Upper lobe of left lung (tissue), 6 donors: ENCODE data around the gene DRAM2. TPM values are rescaled to one million over a fixed set of nuclear protein-coding genes. Genes with fewer than 3 reads are reported as not detected.
A peak's percentile ranks its signal among the peaks of the same experiment; 100 is the strongest.
"Not testable (repeated sequence)": the region's sequence is repeated elsewhere in the genome, so short reads cannot be mapped to it uniquely, and the experiment has no call there.

Experiments used
- ATAC-seq, 2 donors: fragments of 200-7000 bp; cut with Tn5 transposase; one replicate each; pipeline ENCODE4 v1.9.1; 2022; ENCODE audit warnings: mild to moderate bottlenecking in 2 of 2, moderate library complexity in 2 of 2; ENCODE audit not compliant: low FRiP score in 2 of 2
- DNase-seq, 2 donors: peaks; one replicate each; pipeline ENCODE4 v3.0.0-alpha.2; 2019 to 2020
- H3K27ac ChIP-seq, 4 donors: fragments of 200-600 bp; sonication (generic); one replicate each; pipeline ENCODE4 v1.5.1; 2016 to 2019
- H3K27me3 ChIP-seq, 4 donors: fragments of 200-600 bp; sonication (generic); one replicate each; pipeline ENCODE4 v1.5.1; 2017 to 2019
- H3K36me3 ChIP-seq, 4 donors: fragments of 200-600 bp; sonication (generic); one replicate each; pipeline ENCODE4 v1.5.1; 2016 to 2019
- H3K4me1 ChIP-seq, 4 donors: fragments of 200-600 bp; sonication (generic); one replicate each; pipeline ENCODE4 v1.5.1; 2018 to 2019
- H3K4me3 ChIP-seq, 4 donors: fragments of 200-600 bp; sonication (generic); one replicate each; pipeline ENCODE4 v1.5.1; 2017 to 2019; ENCODE audit warnings: mild to moderate bottlenecking in 2 of 4, moderate library complexity in 1 of 4
- H3K9me3 ChIP-seq, 4 donors: fragments of 200-600 bp; sonication (generic); one replicate each; pipeline ENCODE4 v1.5.1; 2018 to 2019
- CTCF ChIP-seq, 6 experiments: fragments of 450-650 bp in 4 of 6; fragments of 200-600 bp in 2 of 6; sonication (generic) in 2 of 6; IDR thresholded peaks; one replicate each; pipeline ENCODE4 v1.5.1; 2016 to 2019; ENCODE audit warnings: antibody characterized with exemption in 6 of 6
- EP300 ChIP-seq, 4 donors: sonication (generic); formaldehyde crosslinking; IDR thresholded peaks; one replicate each; pipeline ENCODE4 v1.5.1; 2017; ENCODE audit warnings: antibody characterized with exemption in 4 of 4, control low read depth in 2 of 4
- POLR2A ChIP-seq, 4 donors: fragments of 450-650 bp; IDR thresholded peaks; one replicate each; pipeline ENCODE4 v1.5.1; 2016 to 2017; ENCODE audit warnings: antibody characterized with exemption in 4 of 4, mild to moderate bottlenecking in 2 of 4
- POLR2AphosphoS5 ChIP-seq, 2 donors: sonication (generic); formaldehyde crosslinking; IDR thresholded peaks; one replicate each; pipeline ENCODE4 v1.5.1; 2017; ENCODE audit warnings: antibody characterized with exemption in 2 of 2
- WGBS, 2 donors: methylation state at CpG; one replicate each; pipeline ENCODE4 v1.1.5; 2017 to 2018; 5-methylcytosine and 5-hydroxymethylcytosine counted together
- total RNA-seq, 6 donors: library from RNA; depleted of rRNA in 4 of 6; stranded (reverse); fragments of >200 nt in 4 of 6; gene quantifications; one replicate each; pipeline versions ENCODE4 v1.1.0 to v1.2.1, GENCODE V29; 2016 to 2021
- donor health status: DM: no; HTN: no; CAD: no; lungs with moderate emphysema.
- donor health status: DM: no; HTN: yes; CAD: no; lungs with severe emphysema.

Gene DRAM2
- total RNA-seq, 6 donors from 2014 or later, result 16.1 to 56.9 (median 40.3) TPM

- ATAC-seq, result no peak
Observed at GRCh38 chr1:111089638-111090037, 50.3 kb downstream of the DRAM2 start.

GRCh38 chr1:111085676-111086075 lies 54.2 kb downstream of the DRAM2 start:
- TF ChIP-seq POLR2A (IDR thresholded peaks at IDR 0.05) (no peak), CTCF (IDR thresholded peaks at IDR 0.05) (no peak), POLR2AphosphoS5 (IDR thresholded peaks at IDR 0.05) (no peak), EP300 (IDR thresholded peaks at IDR 0.05) (no peak)
- Histone ChIP-seq H3K27me3 (no peaks in the 10 kb centered on the region), H3K36me3 (no peaks in the 10 kb centered on the region), H3K9me3 (peaks cover 0 to 4% (median 0%) of the 10 kb centered on the region in 4 donors), H3K4me1 (no peaks in the 10 kb centered on the region), H3K27ac (no peak overlapping the region), H3K4me3 (no peak overlapping the region)
- no peak for ATAC-seq
- DNase-seq, result no peak

More at GRCh38 chr1:111089638-111090037, 50.3 kb downstream of the DRAM2 start:
- DNase-seq, result no peak
- H3K4me1 ChIP-seq, result no peaks in the 10 kb centered on the region
- TF ChIP-seq EP300 (IDR thresholded peaks at IDR 0.05), result no peak
- TF ChIP-seq POLR2A (IDR thresholded peaks at IDR 0.05), result no peak
- TF ChIP-seq CTCF (IDR thresholded peaks at IDR 0.05), result no peak
- no peak for TF ChIP-seq POLR2AphosphoS5 (IDR thresholded peaks at IDR 0.05)
- H3K9me3 ChIP-seq, result peaks cover 0 to 8% (median 2%) of the 10 kb centered on the region in 4 donors
- no peaks in the 10 kb centered on the region for H3K36me3 ChIP-seq
- no peak overlapping the region for H3K27ac ChIP-seq
- no peaks in the 10 kb centered on the region for H3K27me3 ChIP-seq
- no peak overlapping the region for H3K4me3 ChIP-seq

- Histone ChIP-seq H3K4me1 (no peaks in the 10 kb centered on the region), H3K9me3 (peaks cover 0 to 4% (median 0%) of the 10 kb centered on the region in 4 donors), H3K27ac (no peak overlapping the region), H3K27me3 (no peaks in the 10 kb centered on the region), H3K4me3 (no peak overlapping the region), H3K36me3 (no peaks in the 10 kb centered on the region)
- TF ChIP-seq POLR2AphosphoS5 (IDR thresholded peaks at IDR 0.05) (no peak), EP300 (IDR thresholded peaks at IDR 0.05) (no peak), CTCF (IDR thresholded peaks at IDR 0.05) (no peak), POLR2A (IDR thresholded peaks at IDR 0.05) (no peak)
- ATAC-seq (no peak), DNase-seq (no peak)
- 68 to 83% methylated on average over 1 to 2 of the region's 2 CpGs for WGBS, 2 donors
Observed at GRCh38 chr1:111084999-111085398, 54.9 kb downstream of the DRAM2 start.

GRCh38 chr1:111082421-111083203 lies 57.3 kb downstream of the DRAM2 start:
- TF ChIP-seq EP300 (IDR thresholded peaks at IDR 0.05) (no peak), CTCF (IDR thresholded peaks at IDR 0.05) (no peak), POLR2AphosphoS5 (IDR thresholded peaks at IDR 0.05) (no peak), POLR2A (IDR thresholded peaks at IDR 0.05) (no peak)
- no peak for ATAC-seq
- Histone ChIP-seq H3K27me3 (no peaks in the 10 kb centered on the region), H3K9me3 (peaks cover 0 to 6% (median 2%) of the 10 kb centered on the region in 4 donors), H3K4me3 (no peak overlapping the region), H3K27ac (no peak overlapping the region), H3K36me3 (no peaks in the 10 kb centered on the region), H3K4me1 (no peaks in the 10 kb centered on the region)
- no peak for DNase-seq
- WGBS, 2 donors, result 79 to 91% methylated on average over 2 of the region's 2 CpGs

- not testable (repeated sequence) for H3K4me1 ChIP-seq, H3K27ac ChIP-seq, H3K36me3 ChIP-seq, H3K9me3 ChIP-seq, H3K4me3 ChIP-seq, ATAC-seq, H3K27me3 ChIP-seq
- 97% methylated on average over 12 of the region's 12 CpGs for WGBS, 2 donors
- DNase-seq, result peak in 1 of 2 donors; percentile 18
Observed at GRCh38 chr1:111079329-111079728, 60.6 kb downstream of the DRAM2 start.

- not testable (repeated sequence) for ATAC-seq, H3K4me3 ChIP-seq, H3K27ac ChIP-seq, DNase-seq, H3K27me3 ChIP-seq, H3K9me3 ChIP-seq, H3K36me3 ChIP-seq, H3K4me1 ChIP-seq
- 87 to 95% methylated on average over 4 of the region's 4 CpGs for WGBS, 2 donors
Observed at GRCh38 chr1:111077312-111077711, 62.6 kb downstream of the DRAM2 start.
